Measurements from ENCODE around the gene RC3H1. TPM values are rescaled to one million over a fixed set of nuclear protein-coding genes. Genes with fewer than 3 reads are reported as not detected.

The RC3H1 gene
- total RNA-seq, 1 donor from 2014 or later, result 41.7 TPM

DNA sequence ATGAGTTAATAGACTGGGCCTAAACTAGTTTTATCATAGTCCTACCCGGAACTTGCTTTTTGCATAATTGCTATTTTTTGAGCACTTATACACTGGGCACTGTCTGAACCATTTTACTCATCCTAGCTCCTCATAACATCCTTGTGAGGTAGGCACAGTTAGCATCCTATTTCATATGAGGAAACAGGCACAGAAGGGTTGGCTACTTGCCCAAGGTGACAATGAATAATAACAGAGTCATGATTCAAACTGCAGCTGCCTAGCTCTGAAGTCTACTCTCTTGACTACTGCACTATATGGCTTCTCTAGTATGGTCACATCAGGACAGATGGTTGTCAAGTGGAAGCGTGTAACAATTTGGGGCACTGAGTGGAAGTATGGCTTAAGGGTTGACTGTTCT is 18.2 kb upstream of the RC3H1 start:
- Mint-ChIP-seq H3K4me3 (no peak overlapping the region), H3K27me3 (peaks cover 7% of the 10 kb centered on the region), H3K9me3 (peaks cover 2% of the 10 kb centered on the region), H3K27ac (no peak overlapping the region), H3K36me3 (ENCODE audit: low read depth) (no peaks in the 10 kb centered on the region), H3K4me1 (no peaks in the 10 kb centered on the region)
- intact Hi-C loops (cut with micrococcal nuclease), result no loop called here
- DNase-seq, result no peak

DNA sequence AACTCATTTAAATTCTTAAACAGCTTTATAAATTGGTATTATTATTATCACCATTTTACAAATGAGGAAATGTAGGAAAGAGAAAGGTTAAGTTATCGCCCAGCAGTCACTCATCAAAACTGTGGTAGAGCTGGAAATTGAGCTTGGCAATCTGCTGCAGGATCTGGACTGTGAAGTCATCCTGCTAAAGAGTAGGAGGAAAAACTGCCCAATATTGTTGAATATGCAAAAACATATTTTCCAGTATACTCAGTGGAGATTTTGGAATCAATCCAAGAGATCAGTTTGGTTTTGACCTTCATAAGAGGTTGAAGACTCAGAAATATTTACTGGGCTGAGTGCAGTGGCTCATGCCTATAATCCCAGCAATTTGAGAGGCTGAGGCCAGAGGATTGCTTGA is 16.9 kb upstream of the RC3H1 start:
- intact Hi-C loops (cut with micrococcal nuclease), result no loop called here
- Mint-ChIP-seq H3K27me3 (peaks cover 8% of the 10 kb centered on the region), H3K4me3 (no peak overlapping the region), H3K27ac (no peak overlapping the region), H3K9me3 (peaks cover 2% of the 10 kb centered on the region), H3K4me1 (no peaks in the 10 kb centered on the region), H3K36me3 (ENCODE audit: low read depth) (no peaks in the 10 kb centered on the region)
- no peak for DNase-seq

DNA sequence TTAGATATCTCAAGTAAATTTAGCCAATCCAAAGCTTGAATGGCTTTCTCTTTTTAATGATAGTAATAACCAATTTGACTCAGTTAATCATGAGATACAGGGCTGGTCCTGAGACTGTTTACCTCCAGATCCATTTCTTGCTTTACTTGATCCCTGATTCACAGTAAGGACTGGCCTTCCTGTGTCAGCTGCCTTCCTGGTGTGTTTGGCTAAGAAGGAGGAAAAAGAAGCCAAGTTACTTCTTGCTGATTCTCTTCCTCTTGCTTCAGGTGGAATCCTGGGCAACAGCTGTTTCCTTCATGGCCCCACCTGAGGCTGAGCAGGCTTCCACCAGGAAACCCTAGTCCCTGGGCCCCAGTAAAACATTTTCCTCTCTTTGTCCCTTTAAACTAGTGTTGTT is 14.6 kb upstream of the RC3H1 start:
- no peak for DNase-seq
- intact Hi-C loops (cut with micrococcal nuclease), result no loop called here
- Mint-ChIP-seq H3K27ac (no peak overlapping the region), H3K4me3 (no peak overlapping the region), H3K4me1 (no peaks in the 10 kb centered on the region), H3K36me3 (ENCODE audit: low read depth) (no peaks in the 10 kb centered on the region), H3K27me3 (peaks cover 16% of the 10 kb centered on the region), H3K9me3 (peaks cover 2% of the 10 kb centered on the region)

DNA sequence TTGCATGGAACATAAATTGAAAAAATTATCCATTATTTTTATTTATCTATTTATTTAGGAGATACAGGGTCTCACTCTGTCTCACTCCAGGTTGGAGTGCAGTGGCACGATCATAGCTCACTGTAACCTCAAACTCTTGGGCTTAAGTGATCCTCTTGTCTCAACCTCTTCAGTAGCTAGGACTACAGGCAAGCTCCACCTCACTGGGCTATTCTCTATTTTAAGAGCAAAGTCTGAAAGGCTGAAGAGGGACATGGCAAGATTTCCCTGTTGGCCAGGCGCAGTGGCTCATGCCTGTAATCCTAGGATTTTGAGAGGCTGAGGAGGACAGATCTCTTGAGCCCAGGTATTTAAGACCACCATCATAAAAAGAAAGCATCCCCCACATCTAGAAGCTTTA is 14.0 kb upstream of the RC3H1 start:
- Mint-ChIP-seq H3K36me3 (ENCODE audit: low read depth) (no peaks in the 10 kb centered on the region), H3K9me3 (peaks cover 2% of the 10 kb centered on the region), H3K27me3 (peaks cover 20% of the 10 kb centered on the region), H3K27ac (no peak overlapping the region), H3K4me1 (no peaks in the 10 kb centered on the region), H3K4me3 (no peak overlapping the region)
- intact Hi-C loops (cut with micrococcal nuclease), result no loop called here
- no peak for DNase-seq

DNA sequence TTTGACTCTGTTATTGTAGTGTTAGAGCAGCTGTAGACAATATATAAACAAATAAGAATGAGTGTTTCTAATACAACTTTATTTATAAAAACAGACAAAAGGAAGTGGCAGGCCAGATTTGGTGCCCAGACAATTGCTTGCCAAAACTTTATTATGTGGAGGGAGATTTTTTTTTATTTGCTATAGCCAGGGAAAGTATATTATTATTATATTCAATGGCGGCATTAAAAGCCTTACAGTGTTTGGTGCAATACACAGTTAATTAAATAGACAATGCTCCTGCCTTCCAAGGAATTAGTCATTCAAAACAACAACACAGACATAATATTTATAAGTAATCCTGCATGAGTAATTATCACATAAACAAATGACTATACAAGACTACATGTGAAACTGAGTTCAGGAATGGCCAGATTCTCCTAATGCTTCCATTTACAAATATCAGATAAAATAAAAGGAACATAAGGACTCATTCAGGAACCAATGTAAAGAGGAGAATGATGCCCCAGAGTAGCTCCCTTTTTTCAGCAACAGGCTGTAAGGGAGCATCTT is 10.6 kb upstream of the RC3H1 start:
- Mint-ChIP-seq H3K27me3 (peaks cover 22% of the 10 kb centered on the region), H3K36me3 (ENCODE audit: low read depth) (no peaks in the 10 kb centered on the region), H3K27ac (no peak overlapping the region), H3K4me3 (no peak overlapping the region), H3K9me3 (peaks cover 2% of the 10 kb centered on the region), H3K4me1 (no peaks in the 10 kb centered on the region)
- DNase-seq, result no peak
- intact Hi-C loops (cut with micrococcal nuclease), result no loop called here

DNA sequence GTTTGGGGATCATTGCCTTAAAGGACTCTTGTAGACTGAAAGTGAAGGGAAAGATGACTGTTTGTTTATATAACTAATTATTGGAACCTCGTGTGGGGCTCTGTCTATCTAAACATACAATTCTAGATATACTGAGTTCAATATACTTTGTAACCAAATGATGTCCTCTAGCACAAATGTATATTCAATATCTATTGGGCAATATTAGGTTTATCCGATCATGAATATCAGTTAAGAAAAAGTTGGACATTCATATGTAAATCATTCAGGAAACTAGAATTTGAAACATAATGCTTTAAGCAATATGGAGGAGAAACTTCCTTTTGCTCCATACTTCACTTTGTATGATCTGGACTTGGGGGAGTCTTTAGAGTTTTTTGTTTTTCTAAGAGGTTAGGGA is 8.9 kb upstream of the RC3H1 start:
- no peaks in the 10 kb centered on the region for H3K9me3 Mint-ChIP-seq
- H3K27me3 Mint-ChIP-seq, result peaks cover 22% of the 10 kb centered on the region
- DNase-seq, result no peak
- no peaks in the 10 kb centered on the region for H3K4me1 Mint-ChIP-seq
- no peak overlapping the region for H3K27ac Mint-ChIP-seq
- intact Hi-C loops (cut with micrococcal nuclease), result no loop called here
- H3K4me3 Mint-ChIP-seq, result no peak overlapping the region
- no peaks in the 10 kb centered on the region for H3K36me3 Mint-ChIP-seq (ENCODE audit: low read depth)

DNA sequence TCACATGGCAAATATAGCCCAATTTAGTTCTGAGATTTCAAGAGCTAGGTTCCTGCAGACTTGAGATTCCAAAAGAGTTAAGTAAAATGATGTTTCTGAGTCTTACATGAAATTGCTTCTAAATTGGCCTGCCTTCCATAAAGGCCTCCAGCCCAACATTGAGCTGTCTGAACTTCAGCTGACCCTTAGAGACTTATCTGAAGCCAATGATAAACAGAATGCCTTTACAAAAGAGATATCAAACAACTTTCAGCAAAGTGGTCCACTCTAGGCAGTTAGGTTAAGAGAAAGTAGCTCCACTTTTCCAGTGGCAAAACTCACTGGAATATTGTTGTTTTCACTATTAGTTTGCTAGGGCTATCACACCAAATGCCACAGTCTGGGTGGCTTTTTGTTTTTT is 6.3 kb upstream of the RC3H1 start:
- intact Hi-C loops (cut with micrococcal nuclease), result loop anchor here (10.0 kb wide), 1 partner anchor 936 kb away; no protein-coding TSS in a partner anchor
- DNase-seq, result no peak
- Mint-ChIP-seq H3K27me3 (peaks cover 14% of the 10 kb centered on the region), H3K9me3 (no peaks in the 10 kb centered on the region), H3K36me3 (ENCODE audit: low read depth) (no peaks in the 10 kb centered on the region), H3K4me1 (no peaks in the 10 kb centered on the region), H3K4me3 (no peak overlapping the region), H3K27ac (no peak overlapping the region)

DNA sequence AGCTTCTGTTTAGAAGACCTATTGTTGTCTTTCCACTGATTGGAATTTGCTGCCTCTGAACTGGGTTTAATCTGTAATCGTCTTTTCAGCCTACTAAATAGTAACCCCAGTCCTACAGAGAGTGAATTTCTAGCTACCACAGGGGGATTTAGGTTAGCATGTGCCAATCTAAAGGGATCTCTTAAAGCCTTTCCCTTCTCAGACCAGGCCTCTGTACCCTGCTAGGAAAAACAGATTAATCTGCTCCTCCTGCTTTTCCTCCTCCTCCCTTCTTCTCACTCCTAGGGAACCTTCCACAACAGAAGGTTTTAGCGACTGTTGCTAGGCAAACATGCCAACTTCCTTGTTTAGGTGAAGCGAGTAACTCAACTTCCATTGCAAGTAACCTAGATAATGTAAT is 1.3 kb upstream of the RC3H1 start:
- H3K4me3 Mint-ChIP-seq, result peak overlapping the region; percentile 93

DNA sequence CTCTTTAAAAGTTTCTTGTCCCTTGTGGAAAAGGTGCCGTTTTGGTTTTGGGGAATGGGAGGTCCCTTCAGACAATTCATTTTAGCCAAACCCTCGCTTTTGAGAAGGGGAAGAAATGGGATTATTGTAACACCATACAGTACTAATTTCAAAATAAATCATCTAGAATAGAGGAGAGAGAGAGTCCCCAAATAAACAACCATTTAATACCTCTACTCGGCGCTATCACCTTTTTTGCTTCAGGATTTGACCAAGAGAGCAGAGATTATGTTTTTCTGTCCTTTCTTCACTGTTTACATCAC is 770 bp upstream of the RC3H1 start:
- Mint-ChIP-seq H3K27me3 (peaks cover 5% of the 10 kb centered on the region), H3K36me3 (ENCODE audit: low read depth) (peaks cover 7% of the 10 kb centered on the region), H3K4me3 (peak overlapping the region; percentile 93), H3K9me3 (no peaks in the 10 kb centered on the region), H3K27ac (peak overlapping the region; percentile 94), H3K4me1 (peaks cover 32% of the 10 kb centered on the region)
- DNase-seq, result no peak
- intact Hi-C loops (cut with micrococcal nuclease), result loop anchor here (1.0 to 10.0 kb wide), 8 partner anchors 136 to 976 kb away; partner anchors contain the start of genes CACYBP, CENPL, DARS2 and PRDX6

More for the DNA sequence above, 1.3 kb upstream of the RC3H1 start:
- peak; percentile 58 for DNase-seq
- peaks cover 31% of the 10 kb centered on the region for H3K4me1 Mint-ChIP-seq
- intact Hi-C loops (cut with micrococcal nuclease), result loop anchor here (2.0 to 10.0 kb wide), 4 partner anchors 194 to 941 kb away; partner anchors contain the start of gene PRDX6
- no peaks in the 10 kb centered on the region for H3K9me3 Mint-ChIP-seq
- peaks cover 7% of the 10 kb centered on the region for H3K36me3 Mint-ChIP-seq (ENCODE audit: low read depth)
- H3K27me3 Mint-ChIP-seq, result peaks cover 5% of the 10 kb centered on the region
- peak overlapping the region; percentile 94 for H3K27ac Mint-ChIP-seq

DNA sequence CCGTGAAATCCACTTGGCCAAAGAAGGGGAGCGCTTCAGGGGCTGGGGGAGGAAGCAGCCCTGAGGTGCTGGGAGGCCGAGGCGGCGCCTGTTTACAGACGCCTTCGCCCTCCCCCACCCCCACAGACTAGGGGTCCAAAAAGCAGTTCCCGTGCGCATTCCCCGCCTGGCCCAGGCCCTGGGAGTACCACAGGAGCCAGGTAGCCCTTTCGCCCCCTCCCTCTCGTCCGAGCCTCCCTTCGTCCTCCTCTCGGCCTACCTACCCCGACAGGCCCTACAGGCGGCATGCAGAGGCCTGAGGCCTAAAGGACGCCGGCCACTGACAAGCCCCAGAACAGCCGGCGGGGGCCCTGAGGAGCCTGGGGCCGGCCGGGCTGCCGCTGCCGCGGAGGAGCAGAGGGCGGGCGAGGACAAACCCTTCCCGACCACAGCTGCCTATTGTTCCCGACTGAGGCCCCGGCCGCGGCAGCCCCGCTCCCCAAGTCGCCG is 522 bp downstream of the RC3H1 start:
- Mint-ChIP-seq H3K4me3 (peak overlapping the region; percentile 93), H3K4me1 (peaks cover 40% of the 10 kb centered on the region), H3K9me3 (no peaks in the 10 kb centered on the region), H3K27me3 (no peaks in the 10 kb centered on the region), H3K36me3 (ENCODE audit: low read depth) (peaks cover 12% of the 10 kb centered on the region), H3K27ac (peak overlapping the region; percentile 86)
- intact Hi-C loops (cut with micrococcal nuclease), result loop anchor here (1.0 to 10.0 kb wide), 9 partner anchors 138 to 978 kb away; partner anchors contain the start of genes CACYBP, CENPL, DARS2 and KLHL20
- peak; percentile 79 for DNase-seq

DNA sequence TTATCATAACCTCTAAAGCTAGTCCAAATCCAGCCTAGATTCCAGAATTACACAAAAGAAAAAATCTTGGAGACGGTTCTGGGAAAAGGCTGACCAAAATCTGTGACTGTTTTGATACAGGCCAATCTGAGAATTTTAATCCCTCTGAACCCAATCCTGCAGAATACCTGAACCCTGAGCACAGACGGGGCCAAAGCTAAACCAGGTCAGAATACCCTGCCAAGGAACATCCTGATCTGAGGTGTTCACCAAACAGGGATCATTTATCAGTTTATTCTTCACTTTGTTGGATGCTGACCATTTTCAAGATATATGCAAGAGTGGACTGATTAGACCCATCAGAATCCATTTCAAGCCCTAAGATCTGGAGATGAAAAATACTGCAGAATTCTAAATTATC is 3.6 kb downstream of the RC3H1 start:
- Mint-ChIP-seq H3K27me3 (no peaks in the 10 kb centered on the region), H3K4me3 (no peak overlapping the region), H3K27ac (no peak overlapping the region), H3K9me3 (no peaks in the 10 kb centered on the region), H3K4me1 (peaks cover 47% of the 10 kb centered on the region), H3K36me3 (ENCODE audit: low read depth) (peaks cover 14% of the 10 kb centered on the region)
- intact Hi-C loops (cut with micrococcal nuclease), result no loop called here
- no peak for DNase-seq

DNA sequence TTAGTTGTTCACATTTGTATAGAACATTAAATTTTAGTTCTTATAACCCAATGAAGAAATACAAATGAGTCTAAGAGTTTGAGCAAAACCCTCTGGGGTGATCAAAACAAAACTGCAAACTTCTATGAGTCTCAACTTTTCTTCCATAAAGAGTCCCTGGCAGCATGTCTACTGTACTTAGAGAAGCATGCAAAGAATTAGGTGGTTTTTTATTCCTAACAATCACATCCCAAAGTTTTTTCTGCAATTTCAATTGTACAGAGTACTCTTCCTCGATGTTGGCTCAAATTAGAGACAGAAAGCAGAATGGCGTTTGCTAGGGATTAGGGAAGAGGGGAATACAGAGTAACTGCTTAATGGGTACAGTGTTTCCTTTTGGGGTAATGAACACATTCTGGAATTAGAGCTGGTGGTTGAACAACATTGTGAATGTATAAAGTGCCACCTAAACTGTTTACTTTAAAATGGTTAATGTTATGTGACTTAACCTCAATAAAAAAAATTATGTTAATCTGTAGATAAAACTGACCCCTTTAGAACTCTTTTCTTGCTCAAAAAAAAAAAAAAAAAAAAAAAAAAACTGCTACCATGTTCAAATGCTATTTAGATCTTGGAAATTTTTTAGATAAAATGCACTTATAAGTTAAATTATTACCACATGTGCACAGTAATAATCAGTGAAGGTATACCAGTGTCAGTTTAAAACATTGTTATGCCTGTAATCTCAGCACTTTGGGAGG is 4.8 kb downstream of the RC3H1 start:
- intact Hi-C loops (cut with micrococcal nuclease), result no loop called here
- no peaks in the 10 kb centered on the region for H3K27me3 Mint-ChIP-seq
- H3K27ac Mint-ChIP-seq, result no peak overlapping the region
- H3K36me3 Mint-ChIP-seq (ENCODE audit: low read depth), result peaks cover 17% of the 10 kb centered on the region
- no peaks in the 10 kb centered on the region for H3K9me3 Mint-ChIP-seq
- no peak overlapping the region for H3K4me3 Mint-ChIP-seq
- H3K4me1 Mint-ChIP-seq, result peaks cover 40% of the 10 kb centered on the region
- DNase-seq, result no peak

DNA sequence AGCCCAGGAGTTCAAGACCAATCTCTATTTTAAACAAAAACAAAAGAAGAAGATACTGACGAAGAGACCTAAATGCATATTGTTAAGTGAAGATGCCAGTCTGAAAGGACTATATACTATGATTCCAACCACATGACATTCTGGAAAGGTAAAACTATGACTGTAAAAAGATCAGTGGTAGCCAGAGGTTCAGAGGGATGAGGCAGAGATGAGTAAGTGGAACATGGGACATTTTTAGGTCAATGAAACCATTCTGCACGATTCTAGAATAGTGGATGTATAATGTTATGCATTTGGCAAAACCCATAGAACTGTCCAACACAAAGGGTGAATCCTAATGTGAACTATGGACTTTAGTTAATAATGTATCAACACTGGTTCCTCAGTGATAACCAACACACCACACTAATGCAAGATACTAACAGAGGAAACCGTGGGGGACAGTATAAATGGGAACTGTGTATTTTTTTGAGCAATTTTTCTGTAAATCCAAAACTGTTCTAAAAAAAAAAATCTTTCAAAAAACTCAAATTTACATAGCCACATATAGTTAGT is 8.2 kb downstream of the RC3H1 start:
- H3K4me3 Mint-ChIP-seq, result no peak overlapping the region
- peaks cover 29% of the 10 kb centered on the region for H3K4me1 Mint-ChIP-seq
- no peaks in the 10 kb centered on the region for H3K27me3 Mint-ChIP-seq
- no peak for DNase-seq
- intact Hi-C loops (cut with micrococcal nuclease), result no loop called here
- peaks cover 4% of the 10 kb centered on the region for H3K9me3 Mint-ChIP-seq
- no peak overlapping the region for H3K27ac Mint-ChIP-seq
- H3K36me3 Mint-ChIP-seq (ENCODE audit: low read depth), result peaks cover 25% of the 10 kb centered on the region

DNA sequence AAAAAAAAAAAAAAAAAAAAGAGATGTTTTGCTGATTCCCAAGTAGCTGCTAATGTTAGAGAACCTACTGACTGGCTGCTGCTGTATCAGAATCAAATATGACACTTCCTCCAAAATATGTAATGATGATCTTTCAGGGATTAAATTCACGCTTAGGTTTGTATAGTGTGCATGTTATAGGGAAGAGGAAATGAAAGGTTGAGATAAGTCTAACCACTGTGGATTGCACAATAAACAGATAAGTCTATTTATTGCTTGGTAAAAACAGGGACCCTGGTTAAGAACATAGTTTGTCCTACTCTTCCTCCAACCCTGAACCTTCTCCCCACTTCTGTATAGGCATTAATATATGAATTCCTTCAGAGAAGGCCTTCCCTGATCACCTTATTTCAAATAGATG is 13.2 kb downstream of the RC3H1 start:
- intact Hi-C loops (cut with micrococcal nuclease), result no loop called here
- Mint-ChIP-seq H3K27ac (no peak overlapping the region), H3K4me3 (no peak overlapping the region), H3K36me3 (ENCODE audit: low read depth) (peaks cover 32% of the 10 kb centered on the region), H3K4me1 (peaks cover 18% of the 10 kb centered on the region), H3K9me3 (peaks cover 4% of the 10 kb centered on the region), H3K27me3 (no peaks in the 10 kb centered on the region)
- DNase-seq, result no peak

Measured in activated CD4-positive, alpha-beta T cell treated with anti-CD3 and anti-CD28 coated beads, Interleukin-2, amount 10 ng/mL, durations not matched to agents 24 days and 14 days (primary cell).